HG02938 (cell line): ENCODE measurements around the gene ZNF324B.
"Not testable (repeated sequence)": the region's sequence is repeated elsewhere in the genome, so short reads cannot be mapped to it uniquely, and the experiment has no call there.

Source experiments
- ATAC-seq: cut with Tn5 transposase; IDR thresholded peaks from one replicate; pipeline ENCODE4 v1.9.1; 2021; ENCODE audit warnings: mild to moderate bottlenecking, moderate library complexity; ENCODE audit not compliant: unreplicated experiment

The ZNF324B gene

GRCh38 chr19:58479736-58480480, 28.5 kb downstream of the ZNF324B start:
- ATAC-seq, result no peak

- ATAC-seq, result no peak
Observed at GRCh38 chr19:58480481-58480830, 29.0 kb downstream of the ZNF324B start.

- ATAC-seq, result no peak
Observed at GRCh38 chr19:58480831-58481230, 29.4 kb downstream of the ZNF324B start.

- no peak for ATAC-seq
Observed at GRCh38 chr19:58482372-58482771, 30.9 kb downstream of the ZNF324B start.

GRCh38 chr19:58483776-58484175, 32.4 kb downstream of the ZNF324B start:
- no peak for ATAC-seq

- ATAC-seq, result not testable (repeated sequence)
Observed at GRCh38 chr19:58484349-58484748, 32.9 kb downstream of the ZNF324B start.

- no peak for ATAC-seq
Observed at GRCh38 chr19:58491393-58491792, 40.0 kb downstream of the ZNF324B start.

- no peak for ATAC-seq
Observed at GRCh38 chr19:58492265-58492664, 40.8 kb downstream of the ZNF324B start.

- no peak for ATAC-seq
Observed at GRCh38 chr19:58497634-58498170, 46.3 kb downstream of the ZNF324B start.

- no peak for ATAC-seq
Observed at GRCh38 chr19:58498316-58499020, 47.0 kb downstream of the ZNF324B start.

GRCh38 chr19:58499021-58499927, 47.9 kb downstream of the ZNF324B start:
- peak; percentile 88 for ATAC-seq

- ATAC-seq, result no peak
Observed at GRCh38 chr19:58500242-58500641, 48.8 kb downstream of the ZNF324B start.
